Brain microvascular endothelial cell (primary cell): Measurements from ENCODE around the gene SULT1C3.

Experiments used
- DNase-seq: peaks from one replicate; pipeline ENCODE4 v3.0.0-alpha.2; 2020
- H3K27ac ChIP-seq: fragments of 250-450 bp; sonication (Bioruptor Pico); 2 replicates; pipeline ENCODE4 v1.5.1; 2020; ENCODE audit warnings: mild to moderate bottlenecking, moderate library complexity
- H3K27me3 ChIP-seq: fragments of 250-450 bp; sonication (Bioruptor Pico); replicated peaks from 2 replicates; pipeline ENCODE4 v1.5.1; 2020; ENCODE audit warnings: mild to moderate bottlenecking
- H3K36me3 ChIP-seq: fragments of 250-450 bp; sonication (Bioruptor Pico); replicated peaks from 2 replicates; pipeline ENCODE4 v1.5.1; 2020; ENCODE audit warnings: mild to moderate bottlenecking
- H3K4me3 ChIP-seq: 2 replicates; pipeline ENCODE4 v1.5.1; 2011; ENCODE audit warnings: low read depth, mild to moderate bottlenecking, control low read depth, low read length, moderate library complexity
- CTCF ChIP-seq: IDR thresholded peaks from 2 replicates; pipeline ENCODE4 v1.5.1; 2011; ENCODE audit warnings: low read depth, mild to moderate bottlenecking, moderate library complexity, low read length, control low read depth, inconsistent platforms; ENCODE audit errors: missing control alignments
- in situ Hi-C: cut with HindIII; loops from 2 replicates; pipeline ENCODE4 v1.10.0; 2017; ENCODE audit warnings: low sequenced_read_pairs, low pct_ligation_motif_present

Gene SULT1C3

GRCh38 chr2:108239786-108240185 lies at the start of gene SULT1C3:
Gene SULT1C3, plus strand, starts transcription at chr2:108239968. Its CDS starts 7,227 bp downstream, at chr2:108247195.
- no peaks in the 10 kb centered on the region for H3K27me3 ChIP-seq
- TF ChIP-seq CTCF = no peak
- in situ Hi-C loops = no loop called here
- H3K4me3 ChIP-seq = no peak within 1 kb of the TSS
- H3K27ac ChIP-seq = no peak within 1 kb of the TSS
- no peaks in the 10 kb centered on the region for H3K36me3 ChIP-seq
- no peak for DNase-seq

- H3K4me3 ChIP-seq = no peak overlapping the region
- TF ChIP-seq CTCF = no peak
- no peaks in the 10 kb centered on the region for H3K36me3 ChIP-seq
- H3K27ac ChIP-seq = no peak overlapping the region
- DNase-seq = no peak
- in situ Hi-C loops = no loop called here
- no peaks in the 10 kb centered on the region for H3K27me3 ChIP-seq
These were observed 46.5 kb upstream of the SULT1C3 start for GRCh38 chr2:108193251-108193650.

GRCh38 chr2:108194409-108195132 lies 45.2 kb upstream of the SULT1C3 start:
- DNase-seq = no peak
- no peak overlapping the region for H3K27ac ChIP-seq

GRCh38 chr2:108195133-108195439 lies 44.7 kb upstream of the SULT1C3 start:
- TF ChIP-seq CTCF = no peak
- Histone ChIP-seq H3K27me3 (no peaks in the 10 kb centered on the region), H3K27ac (no peak overlapping the region), H3K4me3 (no peak overlapping the region), H3K36me3 (no peaks in the 10 kb centered on the region)
- DNase-seq = no peak
- in situ Hi-C loops = no loop called here

More at GRCh38 chr2:108194409-108195132, 45.2 kb upstream of the SULT1C3 start:
- in situ Hi-C loops = no loop called here
- no peaks in the 10 kb centered on the region for H3K27me3 ChIP-seq
- no peak overlapping the region for H3K4me3 ChIP-seq
- no peaks in the 10 kb centered on the region for H3K36me3 ChIP-seq
- TF ChIP-seq CTCF = peak; percentile 11

- Histone ChIP-seq H3K4me3 (no peak overlapping the region), H3K27ac (no peak overlapping the region), H3K36me3 (no peaks in the 10 kb centered on the region), H3K27me3 (no peaks in the 10 kb centered on the region)
- TF ChIP-seq CTCF = no peak
- in situ Hi-C loops = no loop called here
- DNase-seq = peak; percentile 43
These were observed 40.0 kb upstream of the SULT1C3 start for GRCh38 chr2:108199726-108200125.

GRCh38 chr2:108200569-108200968 lies 39.2 kb upstream of the SULT1C3 start:
- Histone ChIP-seq H3K36me3 (no peaks in the 10 kb centered on the region), H3K27me3 (no peaks in the 10 kb centered on the region), H3K4me3 (no peak overlapping the region), H3K27ac (no peak overlapping the region)
- in situ Hi-C loops = no loop called here
- TF ChIP-seq CTCF = no peak
- no peak for DNase-seq
